ENCODE data around the gene PPP2R2D.

PPP2R2D gene

GRCh38 chr10:131900350-131901152, at the start of gene PPP2R2D:
PPP2R2D (plus strand) TSS chr10:131901008; CDS start chr10:131901149, 141 bp downstream.
- peak; percentile 80 for ATAC-seq
- Mint-ChIP-seq H3K36me3 (ENCODE audit: low read depth) (peaks cover 10% of the 10 kb centered on the region), H3K4me3 (peak within 1 kb of the TSS; percentile 89), H3K27ac (peak within 1 kb of the TSS; percentile 80), H3K4me1 (peaks cover 61% of the 10 kb centered on the region), H3K9me3 (no peaks in the 10 kb centered on the region), H3K27me3 (peaks cover 14% of the 10 kb centered on the region)
- peak; percentile 95 for DNase-seq

- Mint-ChIP-seq H3K9me3 (peaks cover 4% of the 10 kb centered on the region), H3K27me3 (no peaks in the 10 kb centered on the region), H3K27ac (no peak overlapping the region), H3K4me1 (no peaks in the 10 kb centered on the region), H3K36me3 (ENCODE audit: low read depth) (no peaks in the 10 kb centered on the region), H3K4me3 (no peak overlapping the region)
- no peak for ATAC-seq
- DNase-seq = no peak
Observed at GRCh38 chr10:131851346-131851745, 49.5 kb upstream of the PPP2R2D start.

- Mint-ChIP-seq H3K27me3 (no peaks in the 10 kb centered on the region), H3K4me1 (no peaks in the 10 kb centered on the region), H3K36me3 (ENCODE audit: low read depth) (no peaks in the 10 kb centered on the region), H3K27ac (no peak overlapping the region), H3K4me3 (no peak overlapping the region), H3K9me3 (peaks cover 4% of the 10 kb centered on the region)
- ATAC-seq = no peak
- DNase-seq = no peak
Observed at GRCh38 chr10:131852176-131852822, 48.5 kb upstream of the PPP2R2D start.

- no peak for ATAC-seq
- H3K4me1 Mint-ChIP-seq = no peaks in the 10 kb centered on the region
- H3K27me3 Mint-ChIP-seq = no peaks in the 10 kb centered on the region
- H3K27ac Mint-ChIP-seq = no peak overlapping the region
- peaks cover 4% of the 10 kb centered on the region for H3K9me3 Mint-ChIP-seq
- no peak overlapping the region for H3K4me3 Mint-ChIP-seq
- no peaks in the 10 kb centered on the region for H3K36me3 Mint-ChIP-seq (ENCODE audit: low read depth)
- DNase-seq = no peak
Observed at GRCh38 chr10:131852823-131853609, 47.8 kb upstream of the PPP2R2D start.

- Mint-ChIP-seq H3K9me3 (peaks cover 4% of the 10 kb centered on the region), H3K27ac (no peak overlapping the region), H3K4me1 (no peaks in the 10 kb centered on the region), H3K4me3 (no peak overlapping the region), H3K36me3 (ENCODE audit: low read depth) (no peaks in the 10 kb centered on the region), H3K27me3 (no peaks in the 10 kb centered on the region)
- ATAC-seq = no peak
- no peak for DNase-seq
Observed at GRCh38 chr10:131853610-131853964, 47.2 kb upstream of the PPP2R2D start.

- H3K27me3 Mint-ChIP-seq = no peaks in the 10 kb centered on the region
- no peaks in the 10 kb centered on the region for H3K4me1 Mint-ChIP-seq
- no peaks in the 10 kb centered on the region for H3K36me3 Mint-ChIP-seq (ENCODE audit: low read depth)
- DNase-seq (no peak), ATAC-seq (no peak)
- no peak overlapping the region for H3K27ac Mint-ChIP-seq
- H3K9me3 Mint-ChIP-seq = peaks cover 4% of the 10 kb centered on the region
- no peak overlapping the region for H3K4me3 Mint-ChIP-seq
Observed at GRCh38 chr10:131854579-131855335, 46.1 kb upstream of the PPP2R2D start.

GRCh38 chr10:131855461-131856401, 45.1 kb upstream of the PPP2R2D start:
- no peak for ATAC-seq
- H3K4me3 Mint-ChIP-seq = no peak overlapping the region

GRCh38 chr10:131856441-131857094, 44.2 kb upstream of the PPP2R2D start:
- no peaks in the 10 kb centered on the region for H3K9me3 Mint-ChIP-seq
- no peaks in the 10 kb centered on the region for H3K4me1 Mint-ChIP-seq
- peaks cover 7% of the 10 kb centered on the region for H3K27me3 Mint-ChIP-seq
- ATAC-seq = no peak
- no peaks in the 10 kb centered on the region for H3K36me3 Mint-ChIP-seq (ENCODE audit: low read depth)
- no peak overlapping the region for H3K27ac Mint-ChIP-seq
- DNase-seq = no peak
- no peak overlapping the region for H3K4me3 Mint-ChIP-seq

More at GRCh38 chr10:131855461-131856401, 45.1 kb upstream of the PPP2R2D start:
- peaks cover 3% of the 10 kb centered on the region for H3K27me3 Mint-ChIP-seq
- DNase-seq = no peak
- H3K27ac Mint-ChIP-seq = no peak overlapping the region
- H3K9me3 Mint-ChIP-seq = peaks cover 4% of the 10 kb centered on the region
- no peaks in the 10 kb centered on the region for H3K4me1 Mint-ChIP-seq
- no peaks in the 10 kb centered on the region for H3K36me3 Mint-ChIP-seq (ENCODE audit: low read depth)

- no peak for ATAC-seq
- H3K27ac Mint-ChIP-seq = no peak overlapping the region
- no peak for DNase-seq
- H3K4me3 Mint-ChIP-seq = no peak overlapping the region
- no peaks in the 10 kb centered on the region for H3K4me1 Mint-ChIP-seq
- H3K9me3 Mint-ChIP-seq = no peaks in the 10 kb centered on the region
- no peaks in the 10 kb centered on the region for H3K36me3 Mint-ChIP-seq (ENCODE audit: low read depth)
- peaks cover 11% of the 10 kb centered on the region for H3K27me3 Mint-ChIP-seq
Observed at GRCh38 chr10:131857156-131858117, 43.4 kb upstream of the PPP2R2D start.

GRCh38 chr10:131858118-131858515, 42.7 kb upstream of the PPP2R2D start:
- no peak overlapping the region for H3K4me3 Mint-ChIP-seq
- H3K4me1 Mint-ChIP-seq = no peaks in the 10 kb centered on the region
- peaks cover 11% of the 10 kb centered on the region for H3K27me3 Mint-ChIP-seq
- ATAC-seq (no peak), DNase-seq (no peak)
- H3K27ac Mint-ChIP-seq = no peak overlapping the region
- H3K36me3 Mint-ChIP-seq (ENCODE audit: low read depth) = no peaks in the 10 kb centered on the region
- H3K9me3 Mint-ChIP-seq = no peaks in the 10 kb centered on the region

- Mint-ChIP-seq H3K4me3 (no peak overlapping the region), H3K4me1 (no peaks in the 10 kb centered on the region), H3K27me3 (peaks cover 11% of the 10 kb centered on the region), H3K36me3 (ENCODE audit: low read depth) (no peaks in the 10 kb centered on the region), H3K9me3 (no peaks in the 10 kb centered on the region), H3K27ac (no peak overlapping the region)
- DNase-seq = no peak
- ATAC-seq = no peak
Observed at GRCh38 chr10:131858583-131859340, 42.0 kb upstream of the PPP2R2D start.
